GM12872 (cell line): Measurements from ENCODE around the gene PTPRR.

Source experiments
- TF ChIP-seq, protein P1 (sequence below): IDR thresholded peaks from 3 replicates; pipeline ENCODE4 v1.5.1; 2011; ENCODE audit warnings: low read depth, mild to moderate bottlenecking, low read length, moderate library complexity; ENCODE audit not compliant: insufficient read depth

PTPRR gene

DNA sequence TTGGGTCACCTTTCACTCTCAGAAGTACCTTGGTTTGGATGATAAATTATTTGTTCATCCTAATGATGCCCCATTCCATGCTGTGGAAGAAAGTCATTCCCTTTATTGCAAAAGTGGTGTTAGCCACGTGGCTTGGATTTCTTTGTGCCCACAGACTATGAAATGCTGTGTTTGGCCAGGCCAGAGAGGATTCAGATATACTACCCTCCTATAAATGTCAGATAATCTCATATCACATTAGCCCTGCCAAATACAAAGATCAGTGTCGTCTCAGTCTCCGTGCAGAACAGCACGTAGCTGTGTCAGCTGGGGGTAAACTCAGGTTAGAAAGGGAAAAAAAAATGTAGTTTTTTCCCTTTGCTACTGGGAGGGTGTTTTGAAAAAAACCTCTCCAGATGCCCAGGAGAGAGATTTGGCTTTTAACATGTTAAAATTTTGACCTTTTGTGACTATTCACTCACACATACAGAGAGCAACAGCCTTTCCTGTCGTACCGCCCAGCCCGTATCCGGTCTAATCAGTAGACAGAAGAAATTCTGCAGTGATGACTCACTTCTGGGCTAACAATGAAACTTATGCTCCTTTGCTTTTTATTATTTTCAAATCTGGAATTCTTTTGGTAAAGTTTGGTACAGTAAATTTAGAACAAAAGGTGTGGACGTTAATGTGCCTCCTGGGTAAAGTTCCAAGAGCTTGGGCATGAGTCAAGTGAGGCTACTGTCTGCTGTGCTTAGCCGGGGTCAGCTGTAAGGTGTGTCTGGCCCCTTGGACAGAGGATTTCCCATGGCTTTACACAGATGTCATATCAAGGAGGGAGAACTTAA, 274.8 kb downstream of the PTPRR start:
- TF ChIP-seq, protein P1, sequence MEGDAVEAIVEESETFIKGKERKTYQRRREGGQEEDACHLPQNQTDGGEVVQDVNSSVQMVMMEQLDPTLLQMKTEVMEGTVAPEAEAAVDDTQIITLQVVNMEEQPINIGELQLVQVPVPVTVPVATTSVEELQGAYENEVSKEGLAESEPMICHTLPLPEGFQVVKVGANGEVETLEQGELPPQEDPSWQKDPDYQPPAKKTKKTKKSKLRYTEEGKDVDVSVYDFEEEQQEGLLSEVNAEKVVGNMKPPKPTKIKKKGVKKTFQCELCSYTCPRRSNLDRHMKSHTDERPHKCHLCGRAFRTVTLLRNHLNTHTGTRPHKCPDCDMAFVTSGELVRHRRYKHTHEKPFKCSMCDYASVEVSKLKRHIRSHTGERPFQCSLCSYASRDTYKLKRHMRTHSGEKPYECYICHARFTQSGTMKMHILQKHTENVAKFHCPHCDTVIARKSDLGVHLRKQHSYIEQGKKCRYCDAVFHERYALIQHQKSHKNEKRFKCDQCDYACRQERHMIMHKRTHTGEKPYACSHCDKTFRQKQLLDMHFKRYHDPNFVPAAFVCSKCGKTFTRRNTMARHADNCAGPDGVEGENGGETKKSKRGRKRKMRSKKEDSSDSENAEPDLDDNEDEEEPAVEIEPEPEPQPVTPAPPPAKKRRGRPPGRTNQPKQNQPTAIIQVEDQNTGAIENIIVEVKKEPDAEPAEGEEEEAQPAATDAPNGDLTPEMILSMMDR = no peak

DNA sequence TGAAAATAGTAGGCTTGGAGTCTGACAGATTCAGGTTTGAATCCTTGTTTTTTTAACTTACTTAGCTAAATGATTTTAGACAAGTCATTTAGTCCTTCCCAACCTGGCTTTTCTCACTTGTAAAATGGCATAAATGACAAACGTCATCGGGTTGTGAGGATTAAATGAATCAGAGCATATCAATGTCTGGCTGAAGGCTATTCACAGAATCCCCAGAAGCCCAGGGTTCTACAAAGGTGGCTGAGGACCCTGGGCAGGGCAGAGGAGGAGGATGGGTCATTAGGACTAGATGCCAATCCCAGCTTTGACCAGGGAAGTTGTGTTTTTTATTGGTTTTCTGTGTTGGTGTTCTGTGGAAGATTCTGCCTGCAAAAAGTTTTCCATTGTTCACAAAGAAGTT, 275.7 kb downstream of the PTPRR start:
- TF ChIP-seq, protein P1 = no peak

DNA sequence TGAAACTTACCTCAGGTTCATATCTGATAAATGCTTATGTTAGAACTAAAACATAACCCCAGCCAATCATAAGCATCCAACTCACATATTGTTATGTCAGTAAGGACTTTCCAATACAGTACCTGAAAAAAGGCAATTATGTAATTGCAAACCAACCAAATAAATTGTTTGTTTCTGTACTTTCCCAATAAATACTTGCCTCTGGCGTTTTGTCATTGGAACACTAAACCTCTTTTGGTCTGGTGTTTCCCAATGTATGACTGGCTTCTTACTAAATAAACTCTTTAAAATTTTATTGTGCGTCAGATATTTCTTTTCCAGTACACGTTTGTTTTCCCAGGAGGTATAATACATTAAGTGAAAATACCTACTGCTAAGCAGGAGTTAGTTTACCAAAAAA, 276.6 kb downstream of the PTPRR start:
- TF ChIP-seq, protein P1 = no peak

DNA sequence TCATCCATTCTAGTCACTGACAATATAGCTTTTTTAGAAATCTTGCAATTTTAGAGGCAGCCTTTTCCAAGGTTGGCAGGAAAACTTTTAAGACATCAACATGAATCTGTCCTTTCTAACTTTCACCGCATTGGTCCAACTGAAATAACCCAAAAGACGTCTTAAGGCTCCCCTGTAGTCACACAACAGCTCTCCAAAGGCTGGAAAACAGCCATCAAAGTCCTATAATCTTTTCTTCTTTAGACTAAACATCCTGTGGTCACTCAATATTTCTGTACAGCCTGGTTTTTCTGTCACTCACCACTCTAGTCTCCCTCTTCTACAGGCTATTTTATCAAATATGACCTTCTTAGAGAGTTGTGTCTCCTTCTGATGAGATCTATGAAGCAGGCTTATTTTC, 278.8 kb downstream of the PTPRR start:
- TF ChIP-seq, protein P1 = no peak

DNA sequence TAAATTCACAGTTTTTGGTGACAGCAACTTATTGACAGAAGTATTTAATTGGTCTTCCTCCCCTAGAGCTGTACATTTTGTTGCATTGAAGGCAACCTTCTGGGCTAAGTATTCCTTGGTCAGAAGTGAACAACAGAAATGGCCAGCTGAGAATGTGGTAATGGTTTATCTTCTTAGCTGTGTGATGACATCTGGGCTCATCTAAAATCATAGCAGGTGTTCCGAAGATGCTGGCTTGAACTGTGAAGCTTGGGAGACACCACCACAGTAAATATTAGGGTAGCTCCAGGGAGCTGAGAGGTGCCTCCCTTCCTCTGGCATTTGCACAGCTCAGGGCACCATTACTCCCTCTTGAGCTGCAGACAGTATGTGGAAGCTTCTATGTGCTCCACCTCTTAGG, 279.6 kb downstream of the PTPRR start:
- TF ChIP-seq, protein P1 = no peak

DNA sequence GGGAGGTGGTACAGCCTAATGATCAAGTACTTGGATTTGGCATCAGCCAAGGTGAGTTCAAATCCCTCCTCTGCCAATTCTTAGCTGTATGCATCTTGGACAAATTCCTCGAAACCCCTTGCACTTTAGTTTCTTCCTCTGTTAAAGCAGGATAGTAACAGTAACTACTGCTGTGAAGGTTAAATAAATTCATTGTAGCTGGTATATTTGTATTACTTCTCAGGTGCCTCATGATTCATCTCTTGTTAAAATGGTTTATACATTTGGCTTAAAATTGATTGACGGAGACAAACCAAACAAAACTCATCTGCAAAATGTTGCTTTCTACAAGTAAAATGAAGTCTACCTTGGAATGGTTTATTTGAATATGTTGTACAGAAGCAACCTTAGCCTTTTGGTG, 281.0 kb downstream of the PTPRR start:
- TF ChIP-seq, protein P1 = no peak

DNA sequence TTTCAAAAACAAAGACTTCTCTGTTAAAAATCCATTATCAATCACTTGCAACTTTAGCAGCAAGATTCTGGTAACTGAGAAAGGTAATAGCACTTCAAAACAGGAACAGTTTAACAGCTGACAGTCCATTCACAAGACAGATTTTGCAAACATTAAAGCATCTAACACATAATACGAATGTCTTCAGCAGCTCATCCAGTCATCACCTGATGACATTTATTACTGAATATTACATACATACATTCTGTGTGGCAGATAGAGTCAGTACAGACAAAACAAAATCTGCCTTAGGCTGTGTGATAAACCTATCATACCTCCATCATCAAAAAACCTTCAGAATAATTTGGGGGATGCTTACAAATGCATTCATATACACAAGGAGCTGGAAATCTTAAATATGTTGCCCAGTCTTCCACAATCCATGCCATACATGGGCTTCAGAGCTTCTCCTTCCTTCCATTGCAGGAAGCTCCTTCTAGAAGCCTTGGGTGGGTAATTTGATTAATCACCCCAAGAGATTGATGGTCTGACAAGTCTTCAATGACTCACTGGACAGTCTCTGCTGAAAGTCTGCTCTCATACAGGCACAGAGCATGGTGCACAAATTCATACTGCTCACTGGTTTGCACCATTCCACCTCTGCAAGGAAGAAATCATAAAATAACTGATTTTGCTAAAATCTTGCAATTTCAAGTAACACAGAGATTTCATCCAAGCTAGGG, 281.7 kb downstream of the PTPRR start:
- TF ChIP-seq, protein P1 = no peak
